Heart left ventricle (tissue), 13 donors: Measurements from ENCODE around the gene PLEKHA1.

Source experiments
- CTCF ChIP-seq, 12 donors: fragments of 200-600 bp; sonication (generic) in 4 of 12; IDR thresholded peaks; one replicate each; pipeline versions ENCODE4 v1.5.0 to v1.8.0; 2018 to 2022; ENCODE audit warnings: antibody characterized with exemption in 12 of 12, mild to moderate bottlenecking in 5 of 12
- POLR2A ChIP-seq, 2 donors: fragments of 450-650 bp; IDR thresholded peaks; one replicate each; pipeline ENCODE4 v1.6.1; 2017; ENCODE audit warnings: antibody characterized with exemption in 2 of 2, mild to moderate bottlenecking in 2 of 2, moderate library complexity in 2 of 2
- donor health status: ischemic (EF 13 %, LVEDD 7.1; RV severe dilation, severe dysfunction).
- donor health status: DM: no; HTN: yes; CAD: no.
- donor health status: DM: no; HTN: no; CAD: no.
- donor health status: ischemic (EF 25% LVEDD 6.9; RV normal size, moderate dysfunction).
- donor health status: ischemic (EF 25% LVEDD 5.7; RV mildly dilated, moderate dysfunction).
- donor health status: ischemic (EF 35%, LVEDD 5.7; RV mildly dilated, moderate dysfunction).
- donor health status: nonischemic (EF 11% LVEDD 7.7; RV severe dilation, severe dysfunction).
- donor health status: DM: yes; HTN: yes; CAD: no.
- donor health status: PGD.
- donor health status: ischemic (EF 29% LVEDD 5.4; RV normal size, mild dysfunction).
- donor health status: nonischemic (EF 23%, LVEDD 6.1; RV moderate dilation, normal function).

- TF ChIP-seq POLR2A (IDR thresholded peaks at IDR 0.05) = no peak
- TF ChIP-seq CTCF (IDR thresholded peaks at IDR 0.05) = no peak
Measured at GRCh38 chr10:122464250-122464510, 89.7 kb downstream of the PLEKHA1 start.
